Right lung (tissue), 5 donors: ENCODE results near the gene RHEX. TPM values are rescaled to one million over a fixed set of nuclear protein-coding genes. Genes with fewer than 3 reads are reported as not detected.
"Not testable (repeated sequence)": the region's sequence is repeated elsewhere in the genome, so short reads cannot be mapped to it uniquely, and the experiment has no call there.

Experiments
- DNase-seq, 2 donors: peaks; one replicate each; pipeline ENCODE4 v3.0.0-alpha.2; 2013
- polyA plus RNA-seq, 5 donors: library from polyadenylated mRNA; unstranded; fragments of 120-200 nt; gene quantifications; one replicate each; pipeline versions ENCODE4 v1.2.1 to v1.2.3, GENCODE V29; 2013; ENCODE audit warnings: inconsistent platforms in 1 of 5, low replicate concordance in 1 of 5; ENCODE audit not compliant: insufficient read length in 5 of 5, insufficient read depth in 1 of 5

RHEX gene
- polyA plus RNA-seq, 5 donors: 0.19 to 0.41 (median 0.24) TPM; not detected in 1

DNA sequence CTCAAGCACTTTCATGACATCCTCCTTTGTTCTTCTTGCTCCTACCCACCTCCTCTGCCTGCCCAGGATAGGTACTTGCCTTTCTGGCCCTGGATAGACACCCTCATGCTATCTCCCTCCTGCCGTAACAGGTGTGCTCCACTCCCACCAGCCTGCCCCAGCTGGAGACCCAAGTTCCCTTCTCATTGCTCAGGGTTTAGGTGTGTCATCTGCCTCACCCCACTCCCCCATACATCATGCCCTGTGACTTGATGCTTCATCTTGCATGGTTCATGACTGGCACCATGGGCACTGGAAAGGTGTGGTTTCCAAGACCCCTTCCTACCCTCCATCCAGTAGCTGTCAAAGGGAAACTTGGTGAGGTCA is 5.9 kb downstream of the RHEX start:
- DNase-seq: no peak

DNA sequence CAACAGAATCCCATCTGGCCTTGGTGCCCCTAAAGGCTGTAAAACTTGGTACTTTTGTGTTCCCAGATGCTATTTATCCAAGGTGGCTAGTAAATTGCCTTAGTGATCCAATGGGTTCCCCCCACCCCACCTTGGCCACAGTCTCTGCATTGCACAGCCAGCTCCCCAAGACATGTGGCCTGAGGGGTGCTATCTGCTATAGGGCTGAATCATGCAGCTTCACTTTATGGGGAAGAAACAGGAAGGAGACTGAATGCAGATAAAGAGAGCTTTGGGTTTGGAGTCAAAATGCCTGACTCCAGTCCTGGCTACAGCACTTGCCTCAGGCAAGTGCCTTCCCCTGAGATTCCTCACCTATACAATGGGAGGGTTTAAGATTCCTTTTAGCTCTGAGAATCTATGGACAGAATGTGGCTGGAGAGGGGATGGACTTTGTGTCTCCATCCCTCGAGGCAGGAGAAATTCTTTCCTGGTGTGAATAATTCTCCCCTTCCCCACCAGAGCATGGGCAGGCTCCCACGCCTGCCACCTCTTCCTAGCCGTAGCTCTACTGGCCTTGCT is 6.5 kb downstream of the RHEX start:
- no peak for DNase-seq

DNA sequence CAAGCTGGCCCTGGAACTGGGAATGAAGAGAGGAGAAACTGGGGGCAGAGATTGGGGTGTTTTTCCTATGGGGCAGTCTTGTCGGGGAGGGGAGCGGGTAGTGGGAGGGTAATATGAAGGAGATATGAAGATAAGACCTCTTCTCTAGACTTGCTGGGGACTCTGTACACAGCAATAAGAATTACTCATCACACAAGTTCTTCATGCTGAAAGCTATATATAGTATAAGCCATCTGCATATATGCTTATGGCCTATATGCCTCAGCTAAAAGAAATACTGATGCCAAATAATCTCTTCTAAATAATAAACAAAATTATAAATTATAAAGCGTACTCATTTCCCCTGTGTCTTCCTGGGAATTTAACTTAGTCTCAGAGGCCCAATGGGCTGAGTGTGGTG is 7.9 kb downstream of the RHEX start:
- no peak for DNase-seq

DNA sequence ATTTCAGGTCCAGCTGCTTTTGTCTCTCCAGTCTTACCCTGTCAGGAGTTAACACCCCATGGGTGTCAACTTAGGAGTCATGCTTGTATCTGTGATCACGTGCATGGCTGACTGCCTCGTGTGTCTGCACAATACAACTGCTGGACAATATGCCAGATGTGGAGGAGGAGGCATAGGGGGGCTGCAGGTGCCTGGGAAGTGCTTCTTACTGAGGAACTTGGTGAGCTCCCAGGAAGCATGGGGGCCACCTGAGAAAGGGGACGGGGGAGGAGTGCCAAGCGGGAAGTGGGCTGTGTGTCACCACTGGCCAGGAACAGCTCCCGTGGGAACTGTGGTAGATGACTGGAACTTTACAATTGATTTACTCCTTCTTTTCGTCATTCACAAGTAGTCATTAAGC is 9.5 kb downstream of the RHEX start:
- DNase-seq: no peak

DNA sequence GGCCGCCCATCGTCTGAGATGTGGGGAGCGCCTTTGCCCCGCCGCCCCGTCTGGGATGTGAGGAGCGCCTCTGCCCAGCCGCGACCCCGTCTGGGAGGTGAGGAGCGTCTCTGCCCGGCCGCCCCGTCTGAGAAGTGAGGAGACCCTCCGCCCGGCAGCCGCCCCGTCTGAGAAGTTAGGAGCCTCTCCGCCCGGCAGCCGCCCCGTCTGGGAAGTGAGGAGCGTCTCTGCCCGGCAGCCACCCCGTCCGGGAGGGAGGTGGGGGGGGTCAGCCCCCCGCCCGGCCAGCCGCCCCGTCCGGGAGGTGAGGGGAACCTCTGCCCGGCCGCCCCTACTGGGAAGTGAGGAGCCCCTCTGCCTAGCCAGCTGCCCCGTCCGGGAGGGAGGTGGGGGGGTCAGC is 11.0 kb downstream of the RHEX start:
- DNase-seq: not testable (repeated sequence)

DNA sequence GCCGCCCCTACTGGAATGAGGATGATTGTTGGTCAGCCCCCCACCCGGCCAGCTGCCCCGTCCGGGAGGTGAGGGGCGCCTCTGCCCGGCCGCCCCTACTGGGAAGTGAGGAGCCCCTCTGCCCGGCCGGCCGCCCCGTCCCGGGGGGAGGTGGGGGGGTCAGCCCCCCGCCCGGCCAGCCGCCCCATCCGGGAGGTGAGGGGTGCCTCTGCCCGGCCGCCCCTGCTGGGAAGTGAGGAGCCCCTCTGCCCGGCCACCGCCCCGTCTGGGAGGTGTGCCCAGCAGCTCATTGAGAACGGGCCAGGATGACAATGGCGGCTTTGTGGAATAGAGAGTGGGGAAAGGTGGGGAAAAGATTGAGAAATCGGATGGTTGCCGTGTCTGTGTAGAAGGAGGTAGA is 11.5 kb downstream of the RHEX start:
- DNase-seq: not testable (repeated sequence)

DNA sequence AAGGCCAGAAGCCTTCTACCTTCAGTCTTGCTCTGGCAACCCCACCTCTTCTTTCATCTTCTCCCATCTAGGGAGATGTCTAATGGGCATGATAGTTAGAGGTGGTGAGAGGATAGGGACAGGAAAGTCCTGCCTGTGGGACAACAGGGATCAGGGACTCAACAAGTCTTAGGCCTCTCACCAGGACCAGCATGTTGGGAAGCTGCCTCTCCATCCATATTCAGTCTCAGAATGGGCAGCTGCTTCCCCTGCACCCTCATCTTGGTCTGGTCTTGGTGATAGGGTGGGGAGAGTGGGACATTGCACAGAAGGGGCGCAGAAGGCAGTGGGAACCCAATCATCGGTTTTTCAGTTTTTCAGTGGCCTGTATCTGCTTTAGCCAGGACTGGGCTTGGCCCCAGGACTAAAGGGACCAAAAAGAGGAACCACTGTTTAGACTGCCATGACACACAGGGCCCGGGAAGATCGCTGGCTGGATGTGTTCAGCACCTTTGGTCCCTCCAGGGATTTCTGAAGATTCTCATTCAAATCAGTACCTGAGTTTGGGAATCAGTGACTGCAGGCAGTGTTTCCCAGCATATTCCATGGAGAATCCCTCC is 12.7 kb downstream of the RHEX start:
- no peak for DNase-seq

DNA sequence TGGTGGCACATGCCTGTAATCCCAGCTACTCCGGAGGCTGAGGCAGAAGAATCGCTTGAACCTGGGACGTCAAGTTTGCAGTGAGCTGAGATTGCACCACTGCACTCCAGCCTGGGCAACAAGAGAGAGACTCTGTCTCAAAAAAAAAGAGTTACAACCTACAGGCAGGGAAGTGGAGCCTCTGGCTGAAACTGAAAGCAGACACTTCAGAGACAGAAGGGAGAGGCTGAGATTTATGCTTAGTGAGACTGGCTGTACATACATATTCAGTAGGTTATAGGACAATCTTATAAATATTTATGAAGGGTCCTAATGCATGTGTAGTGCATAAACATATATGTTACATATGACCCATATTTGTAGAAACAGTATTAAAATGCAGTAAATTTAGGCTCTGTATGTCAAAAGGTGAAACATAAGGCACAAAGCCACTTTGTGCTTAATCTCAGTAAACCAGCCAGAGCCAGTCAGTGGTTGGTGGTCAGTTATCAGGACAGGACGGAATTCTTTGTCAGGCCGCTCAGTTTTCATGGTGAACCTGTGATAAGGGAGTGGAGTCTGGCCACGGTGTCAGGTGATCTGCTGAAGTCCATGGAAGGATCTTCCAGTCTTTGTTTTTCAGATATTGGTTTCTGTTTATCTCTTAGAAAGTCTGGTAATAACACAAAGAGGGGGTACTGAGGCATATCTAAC is 13.7 kb downstream of the RHEX start:
- DNase-seq: no peak

DNA sequence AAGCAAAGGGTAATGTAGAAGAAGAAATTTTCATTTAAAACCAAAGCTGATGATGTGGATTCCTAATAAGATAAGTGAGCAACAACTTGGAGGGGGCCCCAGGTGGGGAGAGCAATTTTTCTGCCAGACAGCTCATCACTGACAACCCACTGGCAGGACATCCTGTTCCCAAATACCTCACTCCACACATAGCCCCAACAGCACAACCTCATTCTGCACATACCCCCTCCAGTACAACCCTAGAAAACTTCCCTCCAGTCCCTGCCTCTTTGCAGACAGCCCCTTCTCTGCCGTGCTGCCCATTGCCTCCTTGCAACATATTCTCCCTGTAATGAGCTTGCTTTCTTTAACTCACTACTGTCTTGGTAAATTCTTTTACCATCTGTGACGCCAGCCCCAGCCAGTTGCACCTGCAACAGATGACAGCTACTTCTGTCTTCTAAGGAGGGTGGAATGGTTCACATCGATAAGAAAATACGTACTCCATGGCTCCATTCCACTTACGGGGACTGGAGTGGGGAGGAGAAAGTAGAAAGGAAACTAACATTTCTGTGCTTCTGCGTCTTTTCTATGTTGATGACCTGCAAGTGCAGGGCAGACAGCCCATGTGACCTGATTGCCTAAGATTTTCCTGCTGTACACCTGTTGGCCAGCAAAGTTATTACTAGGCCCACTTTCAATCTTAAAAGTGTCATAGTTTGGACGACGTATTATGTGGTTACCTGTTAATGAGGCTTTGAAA is 14.7 kb downstream of the RHEX start:
- peak in 1 of 2 donors; percentile 23 for DNase-seq

DNA sequence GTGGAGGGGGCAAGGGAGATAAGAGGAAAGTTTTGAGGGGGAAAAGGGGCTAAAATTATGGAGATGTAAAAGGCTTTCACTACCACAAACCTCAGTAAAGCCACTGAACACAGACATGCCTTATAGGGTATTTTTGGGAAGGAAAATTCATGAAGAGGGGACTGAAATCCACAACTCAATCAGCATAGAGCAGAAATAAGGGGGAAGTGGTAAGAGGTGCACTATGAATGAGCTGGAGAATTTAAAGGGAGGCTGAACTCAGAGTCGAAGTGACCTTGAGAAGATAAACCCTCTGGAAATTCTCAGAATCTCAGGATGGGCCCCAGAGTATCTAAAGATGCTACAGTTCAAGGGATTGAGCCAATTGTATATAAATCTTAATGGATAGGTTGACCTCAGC is 15.3 kb downstream of the RHEX start:
- DNase-seq: no peak

DNA sequence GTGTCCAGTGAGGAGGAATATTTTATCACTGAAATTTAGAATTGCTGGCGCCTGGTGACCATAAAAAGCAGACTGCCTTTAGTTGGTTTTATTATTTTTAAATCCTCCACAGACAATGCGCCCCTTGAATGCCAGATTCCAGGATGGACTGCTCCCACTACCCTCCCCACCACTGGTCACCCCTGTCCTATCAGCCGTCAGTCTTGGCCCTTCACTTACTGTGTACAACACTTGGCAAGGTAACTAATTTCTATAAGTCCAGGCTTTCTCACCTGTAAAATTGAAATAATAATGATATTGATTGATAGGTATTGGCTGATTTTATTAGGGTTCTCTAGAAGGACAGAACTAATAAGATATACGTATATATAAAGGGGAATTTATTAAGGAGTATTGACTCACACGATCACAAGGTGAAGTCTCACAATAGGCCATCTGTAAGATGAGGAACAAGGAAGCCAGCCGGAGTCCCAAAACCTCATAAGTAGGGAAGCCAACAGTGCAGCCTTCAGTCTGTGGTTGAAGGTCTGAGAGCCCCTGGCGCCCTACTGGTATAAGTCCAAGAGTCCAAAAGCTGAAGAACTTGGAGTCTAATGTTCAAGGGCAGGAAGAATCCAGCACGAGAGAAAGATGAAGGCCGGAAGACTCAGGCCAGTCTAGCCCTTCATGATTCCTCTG is 17.8 kb downstream of the RHEX start:
- no peak for DNase-seq

DNA sequence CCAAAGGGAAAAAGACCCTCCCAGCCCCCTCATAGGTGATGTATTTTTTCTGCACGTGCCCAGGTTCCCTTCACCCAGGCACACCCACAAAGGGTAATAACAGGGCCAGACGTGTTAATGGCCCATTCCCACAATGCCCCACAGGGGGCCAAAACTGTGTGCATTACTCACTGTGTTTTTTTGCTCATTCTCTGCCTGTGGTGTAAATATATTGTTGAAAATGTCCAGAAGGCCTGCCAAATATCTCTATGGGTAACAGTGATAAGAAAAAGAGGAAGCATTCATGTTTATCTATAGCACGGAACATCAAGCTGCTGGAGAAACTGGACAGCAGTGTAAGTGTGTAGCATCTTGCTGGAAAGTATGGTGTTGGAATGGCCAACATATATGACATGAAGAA is 21.9 kb downstream of the RHEX start:
- no peak for DNase-seq

DNA sequence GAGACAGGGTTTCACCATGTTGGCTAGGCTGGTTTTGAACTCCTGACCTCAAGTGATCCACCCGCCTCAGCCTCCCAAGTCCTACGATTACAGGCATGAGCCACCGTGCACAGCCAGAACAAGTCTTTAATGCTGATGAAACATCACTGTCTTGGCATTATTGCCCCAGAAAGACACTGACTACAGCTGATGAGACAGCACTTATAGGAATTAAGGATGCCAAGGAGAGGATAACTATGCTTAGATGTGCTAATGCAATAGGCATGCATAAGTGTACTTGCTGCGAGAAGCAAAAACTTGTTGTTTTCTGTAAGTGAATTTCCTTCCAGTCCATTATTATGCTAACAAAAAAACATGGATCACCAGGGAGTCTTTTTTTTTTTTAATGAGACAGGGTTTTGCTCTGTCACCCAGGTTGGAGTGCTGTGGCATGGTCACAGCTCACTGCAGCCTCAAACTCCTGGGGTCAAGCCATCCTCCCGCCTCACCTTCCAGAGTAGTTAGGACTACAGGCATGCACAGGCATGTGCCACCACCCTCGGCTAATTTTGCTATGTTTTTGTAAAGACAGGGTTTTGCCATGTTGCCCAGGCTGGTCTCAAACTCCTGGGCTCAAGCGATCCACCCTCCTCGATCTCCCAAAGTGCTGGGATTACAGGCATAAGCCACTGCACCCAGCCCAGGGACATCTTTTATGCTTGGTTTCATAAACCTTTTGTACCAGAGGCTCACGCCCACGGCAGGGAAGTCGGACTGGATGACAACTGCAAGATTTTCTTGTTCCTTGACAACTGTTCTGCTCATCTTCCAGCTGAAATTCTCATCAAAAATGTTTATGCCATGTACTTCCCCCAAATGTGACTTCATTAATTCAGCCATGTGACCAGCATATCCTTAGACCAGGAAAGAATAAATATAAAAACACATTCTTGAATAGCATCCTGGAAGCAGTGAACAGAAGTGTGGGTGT is 23.1 kb downstream of the RHEX start:
- no peak for DNase-seq

DNA sequence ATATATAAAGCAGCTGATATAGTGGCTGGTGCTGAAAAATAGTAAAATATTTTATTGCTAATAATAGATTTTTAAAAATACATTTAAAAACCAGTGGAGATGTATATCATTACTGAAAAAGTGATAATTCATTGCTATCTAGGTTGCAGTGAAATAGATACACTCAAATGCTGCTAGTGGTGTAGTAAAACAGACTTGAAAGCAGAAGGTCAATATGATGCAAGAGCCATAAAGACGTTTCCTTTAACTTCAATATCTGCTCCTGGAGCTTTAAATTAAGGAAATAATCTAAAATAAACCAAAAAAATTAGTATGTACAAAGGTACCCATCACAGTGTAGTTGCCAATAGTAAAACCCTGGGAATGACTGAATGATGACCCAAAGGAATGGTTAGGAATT is 26.2 kb downstream of the RHEX start:
- DNase-seq: no peak

DNA sequence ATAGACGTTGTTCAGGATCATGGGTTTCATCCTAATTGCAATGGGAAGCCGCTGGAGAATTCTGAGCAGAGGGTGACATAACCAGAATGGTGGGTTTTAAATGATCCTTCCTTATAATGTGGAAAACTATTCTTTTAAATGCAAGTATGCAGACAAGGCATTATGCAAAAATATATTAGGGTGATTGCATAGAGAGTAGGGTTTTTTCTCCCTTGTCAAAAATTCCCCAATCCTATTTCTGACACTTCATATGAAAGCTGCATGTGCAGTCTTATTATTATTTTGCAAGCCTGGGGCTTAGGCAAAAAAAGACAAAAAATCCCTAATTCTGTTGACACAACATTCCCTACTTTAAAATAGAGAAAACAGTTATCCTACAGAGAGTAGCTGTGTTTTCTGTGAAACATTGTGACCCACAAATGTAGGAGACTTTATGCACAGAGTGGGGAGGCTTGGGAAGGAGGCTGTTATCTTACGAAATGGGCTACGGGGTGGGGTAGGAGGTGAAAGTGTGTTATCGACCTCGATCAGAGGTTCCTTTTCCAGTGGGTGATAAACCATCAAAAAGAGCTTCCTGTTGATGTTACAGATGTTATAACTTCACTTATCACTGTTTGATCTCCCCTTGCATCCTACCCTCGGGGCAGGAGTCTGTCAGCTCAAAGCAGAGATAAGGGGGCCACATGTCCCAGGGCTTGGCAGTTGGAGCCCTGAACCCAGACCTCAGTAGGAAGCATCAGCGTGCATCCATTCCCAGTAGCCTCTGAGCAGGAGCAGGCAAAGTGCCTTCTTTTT is 27.2 kb downstream of the RHEX start:
- DNase-seq: no peak

DNA sequence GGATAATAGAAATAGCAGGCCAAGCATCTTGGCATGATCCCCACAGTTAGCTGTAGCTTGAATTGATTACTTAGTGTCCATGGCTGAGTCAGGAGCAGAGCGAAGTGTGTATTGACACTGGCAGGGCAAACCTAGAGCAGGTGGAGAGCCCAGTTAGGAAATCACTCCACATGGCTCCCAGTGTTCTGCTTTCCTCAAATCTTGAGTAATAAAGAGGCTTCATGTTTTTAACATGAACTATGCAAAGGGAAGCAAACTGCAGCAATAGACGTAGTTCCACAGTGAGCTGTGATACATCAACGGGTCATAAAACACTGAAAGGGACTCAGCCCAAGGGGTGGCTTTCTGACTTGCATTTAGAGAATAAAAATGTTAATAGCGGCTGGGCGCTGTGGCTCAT is 28.9 kb downstream of the RHEX start:
- no peak for DNase-seq

DNA sequence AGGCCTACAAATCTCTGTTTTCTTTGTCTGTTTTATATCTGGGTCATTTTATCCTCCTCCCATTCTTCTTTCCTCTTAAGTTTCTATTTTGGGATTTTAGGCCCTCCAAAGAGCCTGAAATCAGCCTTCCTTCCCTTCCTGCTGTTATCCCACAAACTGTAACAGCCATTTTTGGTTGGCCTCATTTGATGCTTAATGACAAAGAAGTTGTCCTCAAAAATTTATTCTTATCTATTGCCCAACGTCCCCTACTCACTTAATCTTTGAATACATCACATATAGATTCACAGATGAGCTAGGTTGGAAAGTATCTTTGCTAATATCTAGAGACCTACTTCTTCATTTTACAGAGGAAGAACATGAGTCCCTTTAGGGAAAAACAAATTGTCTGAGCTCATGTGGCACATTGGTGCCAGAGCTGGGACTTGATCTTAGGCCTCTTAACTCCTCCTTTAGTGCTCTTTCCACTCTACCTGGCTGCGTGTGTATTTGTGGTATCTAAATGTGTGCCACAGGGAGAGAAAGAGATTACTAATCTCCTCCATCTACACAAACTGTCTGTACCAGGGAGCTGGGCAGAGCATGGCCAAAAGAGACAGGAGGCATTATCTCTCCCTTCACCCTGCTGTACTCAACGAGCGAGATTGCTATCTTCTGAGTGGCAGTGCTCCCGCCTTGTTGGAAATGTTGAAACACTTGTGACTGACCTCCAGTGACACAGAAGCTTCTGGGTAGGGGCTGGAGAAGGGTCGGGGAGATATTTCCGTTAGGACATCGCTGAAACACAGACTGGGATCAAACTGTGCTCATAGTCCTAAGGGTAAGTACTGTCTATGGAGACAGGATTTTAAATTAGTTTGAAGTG is 30.1 kb downstream of the RHEX start:
- DNase-seq: no peak

DNA sequence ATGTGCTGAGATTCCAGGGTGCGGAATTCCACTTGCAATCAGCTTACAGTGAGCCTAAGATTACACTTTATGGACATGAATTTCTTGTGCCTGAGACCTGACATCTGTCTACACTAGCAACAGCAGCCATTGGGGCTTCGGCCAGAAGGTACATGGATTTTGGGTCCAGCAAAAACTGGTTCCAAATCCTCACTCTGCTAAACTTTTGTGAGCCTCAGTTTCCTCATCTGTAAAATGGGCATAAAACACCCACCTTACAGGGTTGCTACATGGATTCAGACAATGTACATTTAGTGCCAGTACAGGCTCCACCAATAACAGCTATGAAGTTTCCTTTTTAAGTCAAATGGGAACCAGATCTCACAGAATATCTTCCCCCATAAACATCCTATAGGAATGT is 30.8 kb downstream of the RHEX start:
- DNase-seq: no peak

DNA sequence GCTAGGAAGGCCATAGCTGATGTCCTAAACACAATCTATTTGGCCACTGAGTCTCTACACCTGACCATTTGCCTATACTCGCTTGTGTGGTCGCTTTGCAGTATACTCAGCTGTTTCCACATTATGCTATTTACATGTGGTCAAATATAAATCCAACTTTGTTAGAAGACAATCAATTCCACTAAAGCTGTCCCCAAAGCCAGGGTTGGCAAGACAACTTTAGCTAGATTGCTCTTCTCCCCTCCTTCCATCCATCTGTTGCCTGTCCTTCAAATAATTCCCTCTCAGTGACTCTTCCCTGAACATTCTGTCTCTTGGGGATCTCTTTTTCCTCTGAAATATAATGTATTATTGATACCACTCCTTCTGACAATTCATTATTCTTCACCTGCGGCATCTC is 34.1 kb downstream of the RHEX start:
- no peak for DNase-seq
